Measurements from ENCODE around the gene PPM1M. TPM values are rescaled to one million over a fixed set of nuclear protein-coding genes. Genes with fewer than 3 reads are reported as not detected.

PPM1M gene
- total and polyA plus RNA-seq, 7 donors = 2.1 to 7.5 (median 3.0) TPM

- DNase-seq (no peak), ATAC-seq (no peak)
- intact Hi-C loops (cut with DNase I) = no loop called here
- 91 to 96% (median 92%) methylated on average over 4 of the region's 4 CpGs for WGBS, 3 donors
- Histone ChIP-seq H3K27ac (peak overlapping the region; percentile 94), H3K9me3 (no peaks in the 10 kb centered on the region), H3K4me3 (no peak overlapping the region), H3K27me3 (ENCODE audit: insufficient read depth in 3 of 3, low read length in 2 of 3) (no peaks in the 10 kb centered on the region), H3K36me3 (ENCODE audit: insufficient read depth in 1 of 2, low read depth in 1 of 2) (no peaks in the 10 kb centered on the region), H3K4me1 (peaks cover 42% of the 10 kb centered on the region)
- TF ChIP-seq, protein P1, sequence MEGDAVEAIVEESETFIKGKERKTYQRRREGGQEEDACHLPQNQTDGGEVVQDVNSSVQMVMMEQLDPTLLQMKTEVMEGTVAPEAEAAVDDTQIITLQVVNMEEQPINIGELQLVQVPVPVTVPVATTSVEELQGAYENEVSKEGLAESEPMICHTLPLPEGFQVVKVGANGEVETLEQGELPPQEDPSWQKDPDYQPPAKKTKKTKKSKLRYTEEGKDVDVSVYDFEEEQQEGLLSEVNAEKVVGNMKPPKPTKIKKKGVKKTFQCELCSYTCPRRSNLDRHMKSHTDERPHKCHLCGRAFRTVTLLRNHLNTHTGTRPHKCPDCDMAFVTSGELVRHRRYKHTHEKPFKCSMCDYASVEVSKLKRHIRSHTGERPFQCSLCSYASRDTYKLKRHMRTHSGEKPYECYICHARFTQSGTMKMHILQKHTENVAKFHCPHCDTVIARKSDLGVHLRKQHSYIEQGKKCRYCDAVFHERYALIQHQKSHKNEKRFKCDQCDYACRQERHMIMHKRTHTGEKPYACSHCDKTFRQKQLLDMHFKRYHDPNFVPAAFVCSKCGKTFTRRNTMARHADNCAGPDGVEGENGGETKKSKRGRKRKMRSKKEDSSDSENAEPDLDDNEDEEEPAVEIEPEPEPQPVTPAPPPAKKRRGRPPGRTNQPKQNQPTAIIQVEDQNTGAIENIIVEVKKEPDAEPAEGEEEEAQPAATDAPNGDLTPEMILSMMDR (IDR thresholded peaks at IDR 0.05) = no peak
Measured at GRCh38 chr3:52240886-52241370, 4.6 kb upstream of the PPM1M start.

DNA sequence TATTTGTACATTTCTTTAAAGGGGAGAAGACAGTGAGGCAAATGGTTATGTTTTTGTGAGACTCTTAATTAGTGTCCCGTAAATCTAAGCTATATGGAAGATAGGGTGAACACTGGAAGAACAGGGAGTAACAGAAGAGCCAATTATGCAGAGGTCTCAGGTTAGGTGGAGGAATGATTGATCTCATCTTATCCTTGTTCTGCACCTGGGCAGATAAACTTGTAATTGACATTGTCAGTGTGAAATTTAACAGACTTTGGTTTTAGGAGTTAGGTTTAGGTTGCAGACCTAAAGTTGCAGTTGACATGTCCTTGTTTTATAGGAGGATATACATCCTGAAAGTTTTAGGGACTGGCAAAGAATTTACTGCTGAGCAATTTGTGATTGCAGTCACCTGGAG lies 3.5 kb upstream of the PPM1M start:
- H3K9me3 ChIP-seq = no peaks in the 10 kb centered on the region
- peaks cover 36% of the 10 kb centered on the region for H3K4me1 ChIP-seq
- DNase-seq (no peak), ATAC-seq (no peak)
- no peak overlapping the region for H3K4me3 ChIP-seq
- TF ChIP-seq, protein P1 (IDR thresholded peaks at IDR 0.05) = no peak
- 91 to 100% (median 95%) methylated on average over 1 of the region's 1 CpG for WGBS, 3 donors
- H3K27me3 ChIP-seq (ENCODE audit: insufficient read depth in 3 of 3, low read length in 2 of 3) = no peaks in the 10 kb centered on the region
- intact Hi-C loops (cut with DNase I) = no loop called here
- no peak overlapping the region for H3K27ac ChIP-seq
- no peaks in the 10 kb centered on the region for H3K36me3 ChIP-seq (ENCODE audit: insufficient read depth in 1 of 2, low read depth in 1 of 2)

GRCh38 chr3:52243791-52244628 lies 1.5 kb upstream of the PPM1M start:
- peaks cover 21% of the 10 kb centered on the region for H3K4me1 ChIP-seq

DNA sequence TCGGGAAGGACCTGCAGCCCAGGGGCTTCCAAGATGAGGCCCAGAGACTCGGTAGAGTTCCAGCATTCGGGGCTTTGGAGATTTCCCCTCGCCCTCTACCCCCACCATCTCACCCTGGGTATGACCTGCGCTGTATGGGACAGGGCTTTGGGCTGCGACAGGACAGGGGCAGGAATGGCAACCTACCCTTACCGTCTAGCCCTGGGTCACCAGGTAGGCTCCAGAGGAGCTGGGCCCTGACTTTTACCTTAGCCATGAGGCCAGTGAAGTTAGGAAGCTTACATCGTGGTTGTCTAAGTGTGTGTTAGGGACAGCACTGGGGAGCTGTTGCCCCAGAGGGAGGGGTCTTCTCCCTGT lies 683 bp downstream of the PPM1M start:
- WGBS, 3 donors = 28 to 33% (median 30%) methylated on average over 8 of the region's 8 CpGs
- H3K4me1 ChIP-seq = peaks cover 18% of the 10 kb centered on the region
- ATAC-seq (peak in 3 of 4 donors; percentile 4 to 15 (median 8)), DNase-seq (no peak)
- peak overlapping the region; percentile 61 for H3K27ac ChIP-seq
- H3K36me3 ChIP-seq (ENCODE audit: insufficient read depth in 1 of 2, low read depth in 1 of 2) = peaks cover 0 to 33% of the 10 kb centered on the region in 2 donors
- no peaks in the 10 kb centered on the region for H3K27me3 ChIP-seq (ENCODE audit: insufficient read depth in 3 of 3, low read length in 2 of 3)
- H3K4me3 ChIP-seq = peak overlapping the region; percentile 70
- intact Hi-C loops (cut with DNase I) = no loop called here
- TF ChIP-seq, protein P1 (IDR thresholded peaks at IDR 0.05) = no peak
- no peaks in the 10 kb centered on the region for H3K9me3 ChIP-seq

More at GRCh38 chr3:52243791-52244628, 1.5 kb upstream of the PPM1M start:
- H3K9me3 ChIP-seq = no peaks in the 10 kb centered on the region
- peak; percentile 30 to 57 for DNase-seq
- TF ChIP-seq, protein P1 (IDR thresholded peaks at IDR 0.05) = no peak
- H3K36me3 ChIP-seq (ENCODE audit: insufficient read depth in 1 of 2, low read depth in 1 of 2) = peaks cover 0 to 10% of the 10 kb centered on the region in 2 donors
- no peaks in the 10 kb centered on the region for H3K27me3 ChIP-seq (ENCODE audit: insufficient read depth in 3 of 3, low read length in 2 of 3)
- H3K27ac ChIP-seq = no peak overlapping the region
- ATAC-seq = no peak
- WGBS, 3 donors = 79 to 82% (median 80%) methylated on average over 9 of the region's 9 CpGs
- no peak overlapping the region for H3K4me3 ChIP-seq
- intact Hi-C loops (cut with DNase I) = no loop called here
